Measurements from ENCODE around the gene IGSF21.

IGSF21 gene

GRCh38 chr1:18199462-18199861 is 91.9 kb downstream of the IGSF21 start:
- no peak overlapping the region for H3K4me3 ChIP-seq
- no peak overlapping the region for H3K27ac ChIP-seq

- H3K27ac ChIP-seq: no peak overlapping the region
- H3K4me3 ChIP-seq: no peak overlapping the region
These were observed 92.6 kb downstream of the IGSF21 start for GRCh38 chr1:18200136-18200717.

- Histone ChIP-seq H3K27ac (no peak overlapping the region), H3K4me3 (no peak overlapping the region)
These were observed 93.3 kb downstream of the IGSF21 start for GRCh38 chr1:18200918-18201317.

- Histone ChIP-seq H3K4me3 (no peak overlapping the region), H3K27ac (no peak overlapping the region)
These were observed 94.6 kb downstream of the IGSF21 start for GRCh38 chr1:18201997-18202719.

- Histone ChIP-seq H3K27ac (no peak overlapping the region), H3K4me3 (no peak overlapping the region)
These were observed 96.0 kb downstream of the IGSF21 start for GRCh38 chr1:18203645-18204044.

- H3K4me3 ChIP-seq: no peak overlapping the region
These were observed 97.0 kb downstream of the IGSF21 start for GRCh38 chr1:18204575-18204974.

GRCh38 chr1:18205319-18205718 is 97.7 kb downstream of the IGSF21 start:
- no peak overlapping the region for H3K4me3 ChIP-seq
- no peak overlapping the region for H3K27ac ChIP-seq

More at GRCh38 chr1:18204575-18204974, 97.0 kb downstream of the IGSF21 start:
- no peak overlapping the region for H3K27ac ChIP-seq

- Histone ChIP-seq H3K4me3 (no peak overlapping the region), H3K27ac (no peak overlapping the region)
These were observed 104.2 kb downstream of the IGSF21 start for GRCh38 chr1:18211764-18212163.

GRCh38 chr1:18217398-18218043 is 109.9 kb downstream of the IGSF21 start:
- Histone ChIP-seq H3K27ac (no peak overlapping the region), H3K4me3 (no peak overlapping the region)

- Histone ChIP-seq H3K4me3 (no peak overlapping the region), H3K27ac (no peak overlapping the region)
These were observed 122.0 kb downstream of the IGSF21 start for GRCh38 chr1:18229625-18230024.

- H3K27ac ChIP-seq: no peak overlapping the region
- H3K4me3 ChIP-seq: no peak overlapping the region
These were observed 122.7 kb downstream of the IGSF21 start for GRCh38 chr1:18230321-18230720.

- H3K4me3 ChIP-seq: no peak overlapping the region
- H3K27ac ChIP-seq: no peak overlapping the region
These were observed 123.2 kb downstream of the IGSF21 start for GRCh38 chr1:18230840-18231239.

- no peak overlapping the region for H3K27ac ChIP-seq
- H3K4me3 ChIP-seq: no peak overlapping the region
These were observed 124.5 kb downstream of the IGSF21 start for GRCh38 chr1:18232052-18232451.

- Histone ChIP-seq H3K27ac (no peak overlapping the region), H3K4me3 (no peak overlapping the region)
These were observed 125.7 kb downstream of the IGSF21 start for GRCh38 chr1:18233176-18233864.

GRCh38 chr1:18234790-18235242 is 127.2 kb downstream of the IGSF21 start:
- no peak overlapping the region for H3K4me3 ChIP-seq
- no peak overlapping the region for H3K27ac ChIP-seq

- Histone ChIP-seq H3K27ac (no peak overlapping the region), H3K4me3 (no peak overlapping the region)
These were observed 129.8 kb downstream of the IGSF21 start for GRCh38 chr1:18237371-18237770.

GRCh38 chr1:18238190-18238589 is 130.6 kb downstream of the IGSF21 start:
- Histone ChIP-seq H3K4me3 (no peak overlapping the region), H3K27ac (no peak overlapping the region)

- H3K4me3 ChIP-seq: no peak overlapping the region
These were observed 132.1 kb downstream of the IGSF21 start for GRCh38 chr1:18239671-18240070.

GRCh38 chr1:18240906-18241305 is 133.3 kb downstream of the IGSF21 start:
- Histone ChIP-seq H3K27ac (no peak overlapping the region), H3K4me3 (no peak overlapping the region)

More at GRCh38 chr1:18239671-18240070, 132.1 kb downstream of the IGSF21 start:
- H3K27ac ChIP-seq: no peak overlapping the region

GRCh38 chr1:18241891-18242290 is 134.3 kb downstream of the IGSF21 start:
- Histone ChIP-seq H3K4me3 (no peak overlapping the region), H3K27ac (no peak overlapping the region)

All from skin epidermis (tissue), 12 donors.